Nephron (organoid): ENCODE results near the gene HNRNPA1L2.
"Not testable (repeated sequence)": the region's sequence is repeated elsewhere in the genome, so short reads cannot be mapped to it uniquely, and the experiment has no call there.

Experiments used
- H3K27ac Mint-ChIP-seq, 3 experiments: 2 replicates each; pipeline ENCODE4 v1.8.0; 2020; ENCODE audit warnings: mixed read lengths in 3 of 3, mild to moderate bottlenecking in 2 of 3, moderate library complexity in 1 of 3
- H3K27me3 Mint-ChIP-seq: 2 replicates; pipeline ENCODE4 v1.8.0; 2021; ENCODE audit warnings: low read depth, mild to moderate bottlenecking, moderate library complexity, mixed read lengths
- H3K36me3 Mint-ChIP-seq: 2 replicates; pipeline ENCODE4 v1.8.0; 2020; ENCODE audit warnings: low read depth, mixed read lengths
- H3K4me1 Mint-ChIP-seq: 2 replicates; pipeline ENCODE4 v1.8.0; 2020; ENCODE audit warnings: mixed read lengths
- H3K4me3 Mint-ChIP-seq, 3 experiments: 2 replicates each; pipeline ENCODE4 v1.8.0; 2020; ENCODE audit warnings: mild to moderate bottlenecking in 3 of 3, mixed read lengths in 3 of 3, moderate library complexity in 2 of 3
- H3K9me3 Mint-ChIP-seq: 2 replicates; pipeline ENCODE4 v1.8.0; 2020; ENCODE audit warnings: mixed read lengths
- CTCF ChIP-seq, 3 experiments: fragments of 200-600 bp; sonication (generic); IDR thresholded peaks; one replicate each; pipeline ENCODE4 v1.5.0; 2021; ENCODE audit warnings: antibody characterized with exemption in 3 of 3; ENCODE audit not compliant: unreplicated experiment in 3 of 3

HNRNPA1L2 gene

GRCh38 chr13:52615812-52616211 is 26.4 kb upstream of the HNRNPA1L2 start:
- Mint-ChIP-seq H3K36me3 (peaks cover 13% of the 10 kb centered on the region), H3K4me3 (peak overlapping the region; percentile 98 to 100 (median 99)), H3K4me1 (peaks cover 11% of the 10 kb centered on the region), H3K9me3 (peaks cover 2% of the 10 kb centered on the region), H3K27me3 (no peaks in the 10 kb centered on the region), H3K27ac (no peak overlapping the region)
- no peak for TF ChIP-seq CTCF (IDR thresholded peaks at IDR 0.05; ENCODE audit: unreplicated experiment in 3 of 3)

GRCh38 chr13:52617070-52618060 is 24.9 kb upstream of the HNRNPA1L2 start:
- peaks cover 11% of the 10 kb centered on the region for H3K4me1 Mint-ChIP-seq
- H3K36me3 Mint-ChIP-seq: peaks cover 18% of the 10 kb centered on the region
- H3K4me3 Mint-ChIP-seq: peak overlapping the region; percentile 98 to 100 (median 99)
- H3K9me3 Mint-ChIP-seq: peaks cover 2% of the 10 kb centered on the region
- no peaks in the 10 kb centered on the region for H3K27me3 Mint-ChIP-seq
- peak overlapping the region; percentile 78 to 96 (median 96) for H3K27ac Mint-ChIP-seq
- no peak for TF ChIP-seq CTCF (IDR thresholded peaks at IDR 0.05; ENCODE audit: unreplicated experiment in 3 of 3)

- H3K4me3 Mint-ChIP-seq, H3K9me3 Mint-ChIP-seq: not testable (repeated sequence)
- peaks cover 36% of the 10 kb centered on the region for H3K36me3 Mint-ChIP-seq
Observed at GRCh38 chr13:52631083-52631690, 11.0 kb upstream of the HNRNPA1L2 start.

GRCh38 chr13:52638666-52639328 is 3.4 kb upstream of the HNRNPA1L2 start:
- Mint-ChIP-seq H3K36me3 (peaks cover 51% of the 10 kb centered on the region), H3K9me3 (no peaks in the 10 kb centered on the region), H3K4me3 (no peak overlapping the region), H3K27ac (no peak overlapping the region), H3K4me1 (peaks cover 2% of the 10 kb centered on the region), H3K27me3 (no peaks in the 10 kb centered on the region)
- TF ChIP-seq CTCF (IDR thresholded peaks at IDR 0.05; ENCODE audit: unreplicated experiment in 3 of 3): no peak

More at GRCh38 chr13:52631083-52631690, 11.0 kb upstream of the HNRNPA1L2 start:
- H3K4me1 Mint-ChIP-seq, H3K27ac Mint-ChIP-seq, H3K27me3 Mint-ChIP-seq: not testable (repeated sequence)

GRCh38 chr13:52644108-52644507 is 1.9 kb downstream of the HNRNPA1L2 start:
- no peaks in the 10 kb centered on the region for H3K27me3 Mint-ChIP-seq
- no peak for TF ChIP-seq CTCF (IDR thresholded peaks at IDR 0.05; ENCODE audit: unreplicated experiment in 3 of 3)
- H3K9me3 Mint-ChIP-seq: no peaks in the 10 kb centered on the region
- H3K27ac Mint-ChIP-seq: peak overlapping the region in 1 of 3 experiments; percentile 57
- H3K36me3 Mint-ChIP-seq: peaks cover 42% of the 10 kb centered on the region
- peaks cover 8% of the 10 kb centered on the region for H3K4me1 Mint-ChIP-seq
- H3K4me3 Mint-ChIP-seq: no peak overlapping the region

- Mint-ChIP-seq H3K9me3 (no peaks in the 10 kb centered on the region), H3K4me3 (no peak overlapping the region), H3K36me3 (peaks cover 40% of the 10 kb centered on the region), H3K27me3 (no peaks in the 10 kb centered on the region), H3K27ac (no peak overlapping the region), H3K4me1 (peaks cover 17% of the 10 kb centered on the region)
- no peak for TF ChIP-seq CTCF (IDR thresholded peaks at IDR 0.05; ENCODE audit: unreplicated experiment in 3 of 3)
Observed at GRCh38 chr13:52646967-52647366, 4.7 kb downstream of the HNRNPA1L2 start.
